GM12878 (cell line): ENCODE data around the gene CDC14A. TPM values are rescaled to one million over a fixed set of nuclear protein-coding genes. Genes with fewer than 3 reads are reported as not detected.

Experiments used
- ATAC-seq: fragments of 200-7000 bp; cut with Tn5 transposase; 3 replicates; pipeline ENCODE4 v1.9.1; 2020; ENCODE audit warnings: mild to moderate bottlenecking, moderate library complexity
- BruUV-seq: library from RNA; stranded (reverse); fragments of 400-500 nt; replicated peaks from 2 replicates; lab custom pipeline; 2021; lab: Mats Ljungman, UMichigan
- CTCF ChIA-PET: fragments of 300-600 bp; sonication (Branson Sonifier 250); formaldehyde crosslinking; extraction: SDS; loops from one replicate; lab custom pipeline; 2021; ENCODE audit warnings: inconsistent platforms; lab: Yijun Ruan, JAX
- POLR2A ChIA-PET: fragments of 350-600 bp; formaldehyde crosslinking; extraction: SDS; loops from one replicate; lab custom pipeline; 2021; ENCODE audit warnings: inconsistent platforms; lab: Charles Lee
- RAD21 ChIA-PET: fragments of 300-600 bp; sonication (Branson Sonifier 250); formaldehyde crosslinking; loops from one replicate; lab custom pipeline; 2023; ENCODE audit warnings: antibody characterized with exemption; ENCODE audit not compliant: unreplicated experiment; lab: Charles Lee
- SMC1A ChIA-PET: fragments of 300-600 bp; sonication (Branson Sonifier 250); formaldehyde crosslinking; loops from one replicate; lab custom pipeline; 2023; ENCODE audit not compliant: unreplicated experiment, uncharacterized antibody; lab: Charles Lee
- DNase-seq: peaks from one replicate; pipeline ENCODE4 v3.0.0-alpha.2; 2011; ENCODE audit warnings: low read depth, low spot score
- FAIRE-seq: peaks from 3 replicates; lab custom pipeline; 2011; peaks lifted over from hg19 to GRCh38; lab: Jason Lieb, UNC
- H2AFZ ChIP-seq: 2 replicates; pipeline ENCODE4 v1.6.0; 2011; ENCODE audit warnings: low read depth, low read length, control low read depth; ENCODE audit not compliant: control insufficient read depth
- H3K27ac ChIP-seq: 2 replicates; pipeline ENCODE4 v1.5.1; 2011; ENCODE audit warnings: control low read depth; ENCODE audit not compliant: control insufficient read depth, insufficient read depth
- H3K27me3 ChIP-seq, 2 experiments: replicated peaks in 1 of 2; 2 replicates each; pipeline versions ENCODE4 v1.6.0 to v1.6.1; 2011; ENCODE audit warnings: low read length in 1 of 2; ENCODE audit not compliant: control insufficient read depth in 2 of 2, insufficient read depth in 2 of 2
- H3K36me3 ChIP-seq, 2 experiments: 2 replicates each; pipeline ENCODE4 v1.5.1; 2011; ENCODE audit warnings: low read length in 1 of 2; ENCODE audit not compliant: control insufficient read depth in 2 of 2, insufficient read depth in 2 of 2
- H3K4me1 ChIP-seq: 2 replicates; pipeline ENCODE4 v1.6.1; 2011; ENCODE audit warnings: mild to moderate bottlenecking, low read length, moderate library complexity, mixed read lengths; ENCODE audit not compliant: control insufficient read depth, insufficient read depth
- H3K4me2 ChIP-seq: 2 replicates; pipeline ENCODE4 v1.6.0; 2011; ENCODE audit warnings: control low read depth; ENCODE audit not compliant: control insufficient read depth, insufficient read depth
- H3K4me3 ChIP-seq: fragments of 200-600 bp; sonication (generic); 2 replicates; pipeline ENCODE4 v1.5.1; 2016
- H3K79me2 ChIP-seq: 2 replicates; pipeline ENCODE4 v1.6.0; 2011; ENCODE audit warnings: low read length; ENCODE audit not compliant: control insufficient read depth, insufficient read depth
- H3K9ac ChIP-seq: 2 replicates; pipeline ENCODE4 v1.8.0; 2011; ENCODE audit warnings: low read length, control low read depth, mixed read lengths; ENCODE audit not compliant: control insufficient read depth, insufficient read depth
- H3K9me3 ChIP-seq: replicated peaks from 3 replicates; pipeline ENCODE4 v1.5.1; 2011; ENCODE audit warnings: mild to moderate bottlenecking, low read length; ENCODE audit not compliant: control insufficient read depth, insufficient read depth
- H4K20me1 ChIP-seq: 2 replicates; pipeline ENCODE4 v1.6.0; 2011; ENCODE audit not compliant: control insufficient read depth, insufficient read depth
- BMI1 ChIP-seq: fragments of 450-650 bp; IDR thresholded peaks from 2 replicates; pipeline ENCODE4 v1.6.1; 2016; ENCODE audit warnings: mild to moderate bottlenecking, moderate library complexity, borderline replicate concordance
- CHD1 ChIP-seq: IDR thresholded peaks from 2 replicates; pipeline ENCODE4 v1.6.1; 2012; ENCODE audit warnings: low read depth, low read length, improper control_type of control experiment
- IKZF1 ChIP-seq: fragments of 450-650 bp; conservative IDR thresholded peaks from 2 replicates; pipeline ENCODE4 v1.6.1; 2017; ENCODE audit warnings: antibody characterized with exemption, mild to moderate bottlenecking
- KLF5 ChIP-seq: fragments of 450-650 bp; IDR thresholded peaks from 2 replicates; pipeline ENCODE4 v1.6.1; 2014; ENCODE audit warnings: mild to moderate bottlenecking; ENCODE audit not compliant: partially characterized antibody
- SUPT20H ChIP-seq: IDR thresholded peaks from 2 replicates; pipeline ENCODE4 v1.6.1; 2011; ENCODE audit warnings: low read depth, mild to moderate bottlenecking, low read length, moderate library complexity, borderline replicate concordance; ENCODE audit not compliant: control insufficient read depth
- TBL1XR1 ChIP-seq: IDR thresholded peaks from 2 replicates; pipeline ENCODE4 v1.6.1; 2012; ENCODE audit warnings: low read depth, low read length, improper control_type of control experiment
- WGBS: methylation state at CpG from one replicate; pipeline ENCODE4 v1.1.6; 2016; ENCODE audit warnings: low lambda C conversion rate; ENCODE audit not compliant: insufficient replicate concordance, insufficient coverage; ENCODE audit errors: missing lambda C conversion rate; 5-methylcytosine and 5-hydroxymethylcytosine counted together
- in situ Hi-C: fragments of 300-500 bp; cut with MboI; formaldehyde crosslinking; loops from 9 replicates; pipeline ENCODE4 v1.14.3; 2018; ENCODE audit warnings: mixed read lengths
- intact Hi-C: fragments of 100-400 bp; cut with micrococcal nuclease; formaldehyde crosslinking; loops from one replicate; pipeline ENCODE4 v1.14.2; 2022; ENCODE audit not compliant: unreplicated experiment
- polyA plus RNA-seq, 11 experiments: library from polyadenylated mRNA; depleted of rRNA in 4 of 11; unstranded in 6 of 11; stranded (reverse) in 5 of 11; fragments of >200 nt; fragmentation: Nextera tagmentation in 4 of 11; fragmentation: Illumina TruSeq in 1 of 11; extraction: Ambion mirVana in 4 of 11; extraction: Trizol in 1 of 11; gene quantifications; 1 replicate in 1 of 11; 2 replicates in 10 of 11; pipeline versions ENCODE4 v1.2.1 to v1.2.3, GENCODE V29; 2011 to 2016; ENCODE audit warnings: inconsistent platforms in 2 of 11, missing spikeins in 2 of 11, low read depth in 1 of 11
- total RNA-seq, 4 experiments: library from RNA; depleted of rRNA in 3 of 4; stranded (reverse); fragments of >200 nt in 3 of 4; fragmentation: Illumina TruSeq in 1 of 4; extraction: Trizol in 1 of 4; gene quantifications; 2 replicates each; pipeline versions ENCODE4 v1.2.1 to v1.2.3, GENCODE V29; 2013 to 2021
- TF ChIP-seq, protein P1 (sequence below): fragments of 450-650 bp; IDR thresholded peaks from 2 replicates; pipeline ENCODE4 v1.6.1; 2016; ENCODE audit warnings: mild to moderate bottlenecking, moderate library complexity, borderline replicate concordance
- TF ChIP-seq, protein P2 (sequence below): IDR thresholded peaks from 2 replicates; pipeline ENCODE4 v1.6.1; 2011; ENCODE audit warnings: borderline replicate concordance, low read depth, mild to moderate bottlenecking, moderate library complexity, mixed read lengths, low read length; ENCODE audit not compliant: insufficient read depth; ENCODE audit errors: extremely low read length
- TF ChIP-seq, protein P3 (sequence below): fragments of 450-650 bp; IDR thresholded peaks from 2 replicates; pipeline ENCODE4 v1.6.1; 2017; ENCODE audit warnings: low read depth, mild to moderate bottlenecking, moderate library complexity
- TF ChIP-seq, protein P4 (sequence below): fragments of 450-650 bp; IDR thresholded peaks from 2 replicates; pipeline ENCODE4 v1.6.1; 2016; ENCODE audit warnings: mild to moderate bottlenecking
- TF ChIP-seq, protein P5 (sequence below): IDR thresholded peaks from 2 replicates; pipeline ENCODE4 v1.6.1; 2012; ENCODE audit warnings: low read depth, low read length, improper control_type of control experiment

The CDC14A gene
- total and polyA plus RNA-seq, 10 of the 15 experiments (the other 5 are each of a cell fraction or from before 2014, with no cell fraction given), result 1.5 to 7.1 (median 5.5) TPM

DNA sequence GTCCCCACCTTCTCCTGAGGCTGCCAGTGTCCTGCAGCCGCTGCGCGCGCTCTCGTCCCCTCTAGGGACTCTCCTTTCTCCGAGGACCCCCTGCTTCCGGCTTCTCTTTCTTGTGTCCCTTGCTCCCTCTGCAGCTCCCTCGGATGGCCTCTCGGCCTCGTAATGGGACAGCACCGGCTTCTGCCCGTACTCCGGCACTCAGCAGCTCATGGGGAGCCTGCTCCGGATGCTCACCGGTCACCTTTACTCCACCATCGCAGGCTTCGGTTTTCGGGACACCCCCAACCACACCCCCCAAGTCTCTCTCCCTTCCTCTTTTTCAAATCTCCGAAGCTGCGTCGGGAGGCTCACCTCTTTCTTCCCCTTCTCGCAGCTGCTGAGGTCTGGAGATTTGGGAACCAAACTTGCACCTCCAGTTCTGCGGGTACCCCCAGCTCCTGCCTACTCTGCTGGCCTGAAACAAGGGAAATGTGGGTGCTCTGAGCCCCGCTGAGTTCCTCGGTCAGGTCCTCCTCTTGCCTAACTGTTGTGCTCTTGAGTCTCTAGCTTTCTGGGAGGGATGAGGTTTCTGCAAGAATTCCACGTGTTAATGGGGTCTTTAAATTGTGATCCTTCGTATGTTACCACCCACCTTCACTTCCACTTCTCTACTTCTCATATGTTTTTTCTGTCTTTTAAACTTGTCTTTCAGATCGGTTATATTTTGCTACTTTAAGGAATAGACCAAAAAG, 930 bp downstream of the CDC14A start:
- H3K27me3 ChIP-seq, result no peaks in the 10 kb centered on the region
- ATAC-seq (peak; percentile 51), DNase-seq (peak; percentile 25), FAIRE-seq (no peak)
- in situ Hi-C loops, result no loop called here
- peak overlapping the region; percentile 91 for H3K4me3 ChIP-seq
- peak overlapping the region; percentile 85 for H3K4me2 ChIP-seq
- RAD21 ChIA-PET, result interaction anchor here (0.8 to 3.2 kb wide), 17 partner anchors 12 to 605 kb away, joined by 3 to 23 read pairs (median 3); partner anchors contain the start of gene RTCA
- SMC1A ChIA-PET, result interaction anchor here (0.7 to 3.8 kb wide), 29 partner anchors 10 to 604 kb away, joined by 3 to 19 read pairs (median 4); partner anchors contain the start of genes DBT, RTCA, SASS6 and TRMT13
- BruUV-seq, result no TSS peak
- no peaks in the 10 kb centered on the region for H3K36me3 ChIP-seq
- no peaks in the 10 kb centered on the region for H3K9me3 ChIP-seq
- peak overlapping the region; percentile 61 for H3K9ac ChIP-seq
- POLR2A ChIA-PET, result interaction anchor here (0.5 to 2.3 kb wide), 13 partner anchors 9 to 542 kb away, joined by 3 to 7 read pairs (median 3); partner anchors contain the start of genes EXTL2 and TRMT13
- WGBS, result 1% methylated on average over 23 of the region's 28 CpGs
- H4K20me1 ChIP-seq, result no peaks in the 10 kb centered on the region
- H3K27ac ChIP-seq, result peak overlapping the region; percentile 68
- peak overlapping the region; percentile 68 for H2AFZ ChIP-seq
- intact Hi-C loops, result loop anchor here (2.0 to 10.0 kb wide), 4 partner anchors 104 to 548 kb away; partner anchors contain the start of genes SASS6 and TRMT13
- H3K79me2 ChIP-seq, result peaks cover 1% of the 10 kb centered on the region; the same call in 1 of the 2 replicates
- CTCF ChIA-PET, result interaction anchor here (0.5 to 9.3 kb wide), 17 partner anchors 13 to 515 kb away, joined by 3 to 129 read pairs (median 4); partner anchors contain the start of gene RTCA
- H3K4me1 ChIP-seq, result no peaks in the 10 kb centered on the region
- TF ChIP-seq, protein P1, sequence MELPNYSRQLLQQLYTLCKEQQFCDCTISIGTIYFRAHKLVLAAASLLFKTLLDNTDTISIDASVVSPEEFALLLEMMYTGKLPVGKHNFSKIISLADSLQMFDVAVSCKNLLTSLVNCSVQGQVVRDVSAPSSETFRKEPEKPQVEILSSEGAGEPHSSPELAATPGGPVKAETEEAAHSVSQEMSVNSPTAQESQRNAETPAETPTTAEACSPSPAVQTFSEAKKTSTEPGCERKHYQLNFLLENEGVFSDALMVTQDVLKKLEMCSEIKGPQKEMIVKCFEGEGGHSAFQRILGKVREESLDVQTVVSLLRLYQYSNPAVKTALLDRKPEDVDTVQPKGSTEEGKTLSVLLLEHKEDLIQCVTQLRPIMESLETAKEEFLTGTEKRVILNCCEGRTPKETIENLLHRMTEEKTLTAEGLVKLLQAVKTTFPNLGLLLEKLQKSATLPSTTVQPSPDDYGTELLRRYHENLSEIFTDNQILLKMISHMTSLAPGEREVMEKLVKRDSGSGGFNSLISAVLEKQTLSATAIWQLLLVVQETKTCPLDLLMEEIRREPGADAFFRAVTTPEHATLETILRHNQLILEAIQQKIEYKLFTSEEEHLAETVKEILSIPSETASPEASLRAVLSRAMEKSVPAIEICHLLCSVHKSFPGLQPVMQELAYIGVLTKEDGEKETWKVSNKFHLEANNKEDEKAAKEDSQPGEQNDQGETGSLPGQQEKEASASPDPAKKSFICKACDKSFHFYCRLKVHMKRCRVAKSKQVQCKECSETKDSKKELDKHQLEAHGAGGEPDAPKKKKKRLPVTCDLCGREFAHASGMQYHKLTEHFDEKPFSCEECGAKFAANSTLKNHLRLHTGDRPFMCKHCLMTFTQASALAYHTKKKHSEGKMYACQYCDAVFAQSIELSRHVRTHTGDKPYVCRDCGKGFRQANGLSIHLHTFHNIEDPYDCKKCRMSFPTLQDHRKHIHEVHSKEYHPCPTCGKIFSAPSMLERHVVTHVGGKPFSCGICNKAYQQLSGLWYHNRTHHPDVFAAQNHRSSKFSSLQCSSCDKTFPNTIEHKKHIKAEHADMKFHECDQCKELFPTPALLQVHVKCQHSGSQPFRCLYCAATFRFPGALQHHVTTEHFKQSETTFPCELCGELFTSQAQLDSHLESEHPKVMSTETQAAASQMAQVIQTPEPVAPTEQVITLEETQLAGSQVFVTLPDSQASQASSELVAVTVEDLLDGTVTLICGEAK, result no peak
- TF ChIP-seq TBL1XR1 (no peak), BMI1 (no peak), IKZF1 (peak; percentile 55), CHD1 (no peak), SUPT20H (no peak), KLF5 (no peak)
- TF ChIP-seq, protein P2, sequence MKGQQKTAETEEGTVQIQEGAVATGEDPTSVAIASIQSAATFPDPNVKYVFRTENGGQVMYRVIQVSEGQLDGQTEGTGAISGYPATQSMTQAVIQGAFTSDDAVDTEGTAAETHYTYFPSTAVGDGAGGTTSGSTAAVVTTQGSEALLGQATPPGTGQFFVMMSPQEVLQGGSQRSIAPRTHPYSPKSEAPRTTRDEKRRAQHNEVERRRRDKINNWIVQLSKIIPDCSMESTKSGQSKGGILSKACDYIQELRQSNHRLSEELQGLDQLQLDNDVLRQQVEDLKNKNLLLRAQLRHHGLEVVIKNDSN, result no peak
- TF ChIP-seq, protein P3, sequence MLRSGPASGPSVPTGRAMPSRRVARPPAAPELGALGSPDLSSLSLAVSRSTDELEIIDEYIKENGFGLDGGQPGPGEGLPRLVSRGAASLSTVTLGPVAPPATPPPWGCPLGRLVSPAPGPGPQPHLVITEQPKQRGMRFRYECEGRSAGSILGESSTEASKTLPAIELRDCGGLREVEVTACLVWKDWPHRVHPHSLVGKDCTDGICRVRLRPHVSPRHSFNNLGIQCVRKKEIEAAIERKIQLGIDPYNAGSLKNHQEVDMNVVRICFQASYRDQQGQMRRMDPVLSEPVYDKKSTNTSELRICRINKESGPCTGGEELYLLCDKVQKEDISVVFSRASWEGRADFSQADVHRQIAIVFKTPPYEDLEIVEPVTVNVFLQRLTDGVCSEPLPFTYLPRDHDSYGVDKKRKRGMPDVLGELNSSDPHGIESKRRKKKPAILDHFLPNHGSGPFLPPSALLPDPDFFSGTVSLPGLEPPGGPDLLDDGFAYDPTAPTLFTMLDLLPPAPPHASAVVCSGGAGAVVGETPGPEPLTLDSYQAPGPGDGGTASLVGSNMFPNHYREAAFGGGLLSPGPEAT, result peak; percentile 74
- TF ChIP-seq, protein P4, sequence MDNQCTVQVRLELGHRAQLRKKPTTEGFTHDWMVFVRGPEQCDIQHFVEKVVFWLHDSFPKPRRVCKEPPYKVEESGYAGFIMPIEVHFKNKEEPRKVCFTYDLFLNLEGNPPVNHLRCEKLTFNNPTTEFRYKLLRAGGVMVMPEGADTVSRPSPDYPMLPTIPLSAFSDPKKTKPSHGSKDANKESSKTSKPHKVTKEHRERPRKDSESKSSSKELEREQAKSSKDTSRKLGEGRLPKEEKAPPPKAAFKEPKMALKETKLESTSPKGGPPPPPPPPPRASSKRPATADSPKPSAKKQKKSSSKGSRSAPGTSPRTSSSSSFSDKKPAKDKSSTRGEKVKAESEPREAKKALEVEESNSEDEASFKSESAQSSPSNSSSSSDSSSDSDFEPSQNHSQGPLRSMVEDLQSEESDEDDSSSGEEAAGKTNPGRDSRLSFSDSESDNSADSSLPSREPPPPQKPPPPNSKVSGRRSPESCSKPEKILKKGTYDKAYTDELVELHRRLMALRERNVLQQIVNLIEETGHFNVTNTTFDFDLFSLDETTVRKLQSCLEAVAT, result peak; percentile 35; the same call in 1 of the 2 replicates
- TF ChIP-seq, protein P5, sequence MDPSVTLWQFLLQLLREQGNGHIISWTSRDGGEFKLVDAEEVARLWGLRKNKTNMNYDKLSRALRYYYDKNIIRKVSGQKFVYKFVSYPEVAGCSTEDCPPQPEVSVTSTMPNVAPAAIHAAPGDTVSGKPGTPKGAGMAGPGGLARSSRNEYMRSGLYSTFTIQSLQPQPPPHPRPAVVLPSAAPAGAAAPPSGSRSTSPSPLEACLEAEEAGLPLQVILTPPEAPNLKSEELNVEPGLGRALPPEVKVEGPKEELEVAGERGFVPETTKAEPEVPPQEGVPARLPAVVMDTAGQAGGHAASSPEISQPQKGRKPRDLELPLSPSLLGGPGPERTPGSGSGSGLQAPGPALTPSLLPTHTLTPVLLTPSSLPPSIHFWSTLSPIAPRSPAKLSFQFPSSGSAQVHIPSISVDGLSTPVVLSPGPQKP, result no peak
